Mesothelial cell of epicardium (in vitro differentiated cells): ENCODE results near the gene PARM1. TPM values are rescaled to one million over a fixed set of nuclear protein-coding genes. Genes with fewer than 3 reads are reported as not detected.
A peak's percentile ranks its signal among the peaks of the same experiment; 100 is the strongest.

Experiments
- DNase-seq, 2 experiments: peaks; one replicate each; pipeline ENCODE4 v3.0.0; 2021; ENCODE audit warnings: low spot score in 2 of 2; ENCODE audit not compliant: unreplicated experiment in 2 of 2
- H3K27ac Mint-ChIP-seq: 2 replicates; pipeline ENCODE4 v1.8.0; 2021; ENCODE audit warnings: mixed read lengths
- H3K27me3 Mint-ChIP-seq: 2 replicates; pipeline ENCODE4 v1.8.0; 2021; ENCODE audit warnings: low read depth, mixed read lengths
- H3K36me3 Mint-ChIP-seq: 2 replicates; pipeline ENCODE4 v1.8.0; 2021; ENCODE audit warnings: mixed read lengths
- H3K4me1 Mint-ChIP-seq: 2 replicates; pipeline ENCODE4 v1.8.0; 2021; ENCODE audit warnings: mixed read lengths
- H3K4me3 Mint-ChIP-seq: 2 replicates; pipeline ENCODE4 v1.8.0; 2021; ENCODE audit warnings: mild to moderate bottlenecking, moderate library complexity, mixed read lengths
- H3K9me3 Mint-ChIP-seq: 2 replicates; pipeline ENCODE4 v1.8.0; 2021; ENCODE audit warnings: mixed read lengths
- total RNA-seq: library from RNA; stranded (reverse); gene quantifications from 3 replicates; pipeline ENCODE4 v1.2.1, GENCODE V29; 2021
- TF ChIP-seq, protein P1 (sequence below): fragments of 200-600 bp; sonication (generic); IDR thresholded peaks from one replicate; pipeline ENCODE4 v1.5.0; 2021; ENCODE audit warnings: antibody characterized with exemption; ENCODE audit not compliant: unreplicated experiment

The PARM1 gene
- total RNA-seq, 1 donor from 2014 or later, result 12.6 TPM

DNA sequence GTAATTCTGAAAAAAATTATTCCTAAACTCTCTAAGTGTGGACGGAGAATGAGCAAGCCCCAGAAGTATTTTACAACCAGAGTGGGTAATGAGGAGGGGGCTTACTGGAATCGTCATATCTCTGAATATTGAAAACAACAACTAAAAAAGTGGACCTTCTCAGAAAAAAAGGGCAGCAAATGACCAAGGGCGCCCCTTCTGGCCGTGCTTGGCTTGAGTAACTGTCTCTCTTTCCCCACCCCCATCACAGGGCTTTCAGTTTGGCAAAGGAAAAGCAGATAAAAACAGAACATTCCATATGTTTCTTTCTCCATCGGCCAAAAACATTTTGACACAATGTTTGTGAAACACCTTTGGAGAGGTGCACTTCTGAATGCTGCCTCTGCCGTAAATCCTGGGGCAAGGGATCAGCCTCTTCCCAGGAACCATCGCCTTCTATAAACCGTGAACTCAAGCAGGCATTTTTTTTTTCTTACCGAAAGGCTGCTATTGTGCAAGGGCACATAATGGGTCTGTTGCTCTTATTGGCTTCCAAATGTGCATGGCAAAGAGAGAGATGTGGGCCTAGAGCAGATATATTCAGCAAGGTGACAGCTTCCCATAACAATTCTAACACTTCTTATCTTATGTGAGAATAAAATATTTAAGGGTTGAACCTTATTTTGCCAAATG lies 115.4 kb downstream of the PARM1 start:
- no peak overlapping the region for H3K4me3 Mint-ChIP-seq
- TF ChIP-seq, protein P1, sequence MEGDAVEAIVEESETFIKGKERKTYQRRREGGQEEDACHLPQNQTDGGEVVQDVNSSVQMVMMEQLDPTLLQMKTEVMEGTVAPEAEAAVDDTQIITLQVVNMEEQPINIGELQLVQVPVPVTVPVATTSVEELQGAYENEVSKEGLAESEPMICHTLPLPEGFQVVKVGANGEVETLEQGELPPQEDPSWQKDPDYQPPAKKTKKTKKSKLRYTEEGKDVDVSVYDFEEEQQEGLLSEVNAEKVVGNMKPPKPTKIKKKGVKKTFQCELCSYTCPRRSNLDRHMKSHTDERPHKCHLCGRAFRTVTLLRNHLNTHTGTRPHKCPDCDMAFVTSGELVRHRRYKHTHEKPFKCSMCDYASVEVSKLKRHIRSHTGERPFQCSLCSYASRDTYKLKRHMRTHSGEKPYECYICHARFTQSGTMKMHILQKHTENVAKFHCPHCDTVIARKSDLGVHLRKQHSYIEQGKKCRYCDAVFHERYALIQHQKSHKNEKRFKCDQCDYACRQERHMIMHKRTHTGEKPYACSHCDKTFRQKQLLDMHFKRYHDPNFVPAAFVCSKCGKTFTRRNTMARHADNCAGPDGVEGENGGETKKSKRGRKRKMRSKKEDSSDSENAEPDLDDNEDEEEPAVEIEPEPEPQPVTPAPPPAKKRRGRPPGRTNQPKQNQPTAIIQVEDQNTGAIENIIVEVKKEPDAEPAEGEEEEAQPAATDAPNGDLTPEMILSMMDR, result no peak
- H3K9me3 Mint-ChIP-seq, result peaks cover 4% of the 10 kb centered on the region
- H3K36me3 Mint-ChIP-seq, result no peaks in the 10 kb centered on the region
- no peak overlapping the region for H3K27ac Mint-ChIP-seq
- no peaks in the 10 kb centered on the region for H3K27me3 Mint-ChIP-seq
- no peak for DNase-seq
- no peaks in the 10 kb centered on the region for H3K4me1 Mint-ChIP-seq

GRCh38 chr4:75051431-75051830 lies 118.5 kb downstream of the PARM1 start:
- Mint-ChIP-seq H3K4me3 (no peak overlapping the region), H3K4me1 (peaks cover 6% of the 10 kb centered on the region), H3K27me3 (peaks cover 5% of the 10 kb centered on the region), H3K9me3 (no peaks in the 10 kb centered on the region), H3K27ac (no peak overlapping the region), H3K36me3 (no peaks in the 10 kb centered on the region)
- DNase-seq, result no peak
- TF ChIP-seq, protein P1, result no peak

DNA sequence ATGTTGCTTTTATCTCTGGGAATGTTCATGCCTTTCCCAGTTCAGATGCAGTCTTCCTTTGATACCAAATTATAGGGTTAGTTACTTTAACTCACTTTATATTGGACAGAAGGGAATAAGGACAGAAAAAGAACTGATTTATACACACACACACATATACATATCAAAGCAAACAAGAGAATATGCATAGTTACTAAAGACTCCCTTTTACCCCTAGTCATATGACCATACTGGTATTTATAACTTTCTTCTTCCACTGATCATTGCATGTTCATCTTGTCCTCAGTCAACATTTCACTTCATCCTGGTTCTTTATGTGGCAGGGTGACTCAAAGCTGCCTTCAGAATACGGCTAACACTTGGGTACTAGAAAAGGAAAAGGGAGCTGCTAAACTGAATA lies 120.4 kb downstream of the PARM1 start:
- TF ChIP-seq, protein P1, result no peak
- no peaks in the 10 kb centered on the region for H3K36me3 Mint-ChIP-seq
- H3K27ac Mint-ChIP-seq, result no peak overlapping the region

DNA sequence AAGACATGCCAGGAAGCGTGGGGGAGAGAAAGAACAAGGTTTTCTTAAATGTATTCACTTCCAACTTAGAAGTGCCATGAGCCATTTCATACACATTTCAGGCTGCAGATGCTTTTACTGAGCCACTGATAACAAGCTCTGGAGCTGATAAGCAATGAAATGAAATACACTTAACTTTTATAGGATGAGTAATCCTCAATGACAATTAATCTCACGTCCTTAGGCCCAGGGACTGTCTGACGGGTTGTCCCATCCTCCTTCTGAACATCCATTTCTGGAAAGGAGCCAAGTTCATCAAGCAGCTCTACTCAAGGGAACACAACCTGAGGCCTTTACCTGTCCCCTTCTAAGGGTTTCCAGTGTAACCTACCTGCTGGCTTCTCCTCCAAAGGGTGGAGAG lies 121.2 kb downstream of the PARM1 start:
- H3K36me3 Mint-ChIP-seq, result no peaks in the 10 kb centered on the region
- DNase-seq, result no peak
- H3K27ac Mint-ChIP-seq, result peak overlapping the region; percentile 58

More for the DNA sequence above, 120.4 kb downstream of the PARM1 start:
- H3K9me3 Mint-ChIP-seq, result no peaks in the 10 kb centered on the region
- H3K4me1 Mint-ChIP-seq, result peaks cover 6% of the 10 kb centered on the region
- no peak for DNase-seq
- H3K27me3 Mint-ChIP-seq, result peaks cover 5% of the 10 kb centered on the region
- H3K4me3 Mint-ChIP-seq, result no peak overlapping the region

DNA sequence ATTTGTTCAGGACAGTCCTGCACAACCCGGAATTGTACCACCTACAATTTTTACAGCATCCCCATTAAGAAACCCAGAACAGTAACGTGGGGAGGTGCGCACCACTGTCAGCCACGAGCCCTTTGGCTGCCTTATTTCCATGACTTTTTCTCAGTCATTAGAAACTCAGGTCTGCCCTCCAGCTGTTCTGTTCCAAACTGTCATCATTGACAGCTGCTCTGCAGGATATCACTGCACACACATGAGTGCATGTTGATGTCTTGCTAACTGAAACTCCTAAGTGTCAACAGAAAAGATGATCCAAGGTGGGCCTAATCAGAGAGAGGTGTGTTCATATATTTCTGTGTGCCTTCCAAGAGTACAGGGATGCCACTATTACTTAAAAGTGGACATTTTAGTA lies 123.4 kb downstream of the PARM1 start:
- Mint-ChIP-seq H3K4me1 (peaks cover 8% of the 10 kb centered on the region), H3K27me3 (peaks cover 5% of the 10 kb centered on the region), H3K4me3 (no peak overlapping the region), H3K36me3 (no peaks in the 10 kb centered on the region), H3K9me3 (no peaks in the 10 kb centered on the region), H3K27ac (no peak overlapping the region)
- TF ChIP-seq, protein P1, result no peak
- no peak for DNase-seq

More for the DNA sequence above, 121.2 kb downstream of the PARM1 start:
- H3K9me3 Mint-ChIP-seq, result no peaks in the 10 kb centered on the region
- peaks cover 6% of the 10 kb centered on the region for H3K4me1 Mint-ChIP-seq
- TF ChIP-seq, protein P1, result no peak
- no peak overlapping the region for H3K4me3 Mint-ChIP-seq
- H3K27me3 Mint-ChIP-seq, result peaks cover 5% of the 10 kb centered on the region
